Gastrocnemius medialis (tissue), 4 donors: Measurements from ENCODE around the gene RASL11B. TPM values are rescaled to one million over a fixed set of nuclear protein-coding genes. Genes with fewer than 3 reads are reported as not detected.
A peak's percentile ranks its signal among the peaks of the same experiment; 100 is the strongest.
"Not testable (repeated sequence)": the region's sequence is repeated elsewhere in the genome, so short reads cannot be mapped to it uniquely, and the experiment has no call there.

Source experiments
- ATAC-seq, 2 donors: fragments of 150-250 bp; one replicate each; pipeline ENCODE4 v1.9.1; 2016
- DNase-seq, 2 donors: peaks; one replicate each; pipeline ENCODE4 v3.0.0-alpha.2; 2019
- H3K27ac ChIP-seq, 4 donors: fragments of 200-600 bp; sonication (generic); 1 replicate in 1 of 4; 2 replicates in 3 of 4; pipeline ENCODE4 v1.5.1; 2016 to 2018; ENCODE audit warnings: mild to moderate bottlenecking in 2 of 4, moderate library complexity in 1 of 4
- H3K27me3 ChIP-seq, 3 donors: fragments of 200-600 bp; sonication (generic) in 2 of 3; 1 replicate in 1 of 3; 2 replicates in 2 of 3; pipeline versions ENCODE4 v1.5.1 to v1.6.0; 2016 to 2019; ENCODE audit warnings: mild to moderate bottlenecking in 1 of 3, moderate library complexity in 1 of 3
- H3K36me3 ChIP-seq, 2 donors: fragments of 200-600 bp; sonication (generic) in 1 of 2; one replicate each; pipeline ENCODE4 v1.5.1; 2017 to 2018
- H3K4me1 ChIP-seq, 2 donors: fragments of 200-600 bp; sonication (generic) in 1 of 2; one replicate each; pipeline ENCODE4 v1.5.1; 2016 to 2017; ENCODE audit warnings: mild to moderate bottlenecking in 2 of 2
- H3K4me3 ChIP-seq, 4 donors: fragments of 200-600 bp; sonication (generic) in 3 of 4; 1 replicate in 1 of 4; 2 replicates in 3 of 4; pipeline ENCODE4 v1.5.1; 2016 to 2019; ENCODE audit warnings: mild to moderate bottlenecking in 2 of 4
- H3K9me3 ChIP-seq, 3 donors: fragments of 200-600 bp; sonication (generic) in 2 of 3; 1 replicate in 1 of 3; 2 replicates in 2 of 3; pipeline ENCODE4 v1.5.1; 2016 to 2019
- CTCF ChIP-seq, 5 experiments: fragments of 450-650 bp in 3 of 5; fragments of 200-600 bp in 2 of 5; sonication (generic) in 2 of 5; IDR thresholded peaks in 4 of 5; conservative IDR thresholded peaks in 1 of 5; 1 replicate in 4 of 5; 2 replicates in 1 of 5; pipeline ENCODE4 v1.5.1; 2016 to 2019; ENCODE audit warnings: antibody characterized with exemption in 5 of 5, mild to moderate bottlenecking in 3 of 5, moderate library complexity in 3 of 5
- POLR2A ChIP-seq, 2 donors: fragments of 450-650 bp; IDR thresholded peaks; one replicate each; pipeline ENCODE4 v1.6.1; 2017; ENCODE audit warnings: antibody characterized with exemption in 2 of 2, mild to moderate bottlenecking in 2 of 2, moderate library complexity in 2 of 2
- in situ Hi-C, 4 donors: fragments of 200-750 bp; cut with MboI; loops; one replicate each; pipeline versions ENCODE4 v1.15.0 to v1.8.0; 2017; ENCODE audit warnings: low sequenced_read_pairs in 4 of 4
- intact Hi-C: fragments of 100-400 bp; cut with DNase I; formaldehyde crosslinking; loops from one replicate; pipeline ENCODE4 v1.15.1; 2023; ENCODE audit warnings: low total_unique reads
- total RNA-seq, 4 donors: library from RNA; depleted of rRNA; stranded (reverse); fragments of >200 nt; gene quantifications; one replicate each; pipeline versions ENCODE4 v1.1.0 to v1.2.3, GENCODE V29; 2016

RASL11B gene
- total RNA-seq, 4 donors from 2014 or later, result 0.18 TPM; not detected in 3

- peaks cover 3 to 29% of the 10 kb centered on the region in 2 donors for H3K4me1 ChIP-seq
- H3K9me3 ChIP-seq, result no peaks in the 10 kb centered on the region
- intact Hi-C loops (no loop called here), in situ Hi-C loops (loop anchor here in 1 of 4 donors (10.0 kb wide), 1 partner anchor 59 kb away; no protein-coding TSS in a partner anchor)
- DNase-seq (no peak), ATAC-seq (peak; percentile 55 to 84)
- H3K4me3 ChIP-seq, result no peak overlapping the region
- no peaks in the 10 kb centered on the region for H3K27me3 ChIP-seq
- no peaks in the 10 kb centered on the region for H3K36me3 ChIP-seq
- TF ChIP-seq CTCF (IDR thresholded peaks at IDR 0.05 in 4 of 5, conservative IDR thresholded peaks at IDR 0.05 in 1 of 5), result no peak
- TF ChIP-seq POLR2A (IDR thresholded peaks at IDR 0.05), result no peak
- no peak overlapping the region for H3K27ac ChIP-seq
These were observed 28.1 kb upstream of the RASL11B start for GRCh38 chr4:52833941-52834525.

- H3K9me3 ChIP-seq, H3K36me3 ChIP-seq, H3K27ac ChIP-seq, intact Hi-C loops, ATAC-seq, H3K27me3 ChIP-seq, H3K4me3 ChIP-seq, DNase-seq: not testable (repeated sequence)
- in situ Hi-C loops, result loop anchor here in 1 of 4 donors (10.0 kb wide), 1 partner anchor 60 kb away; no protein-coding TSS in a partner anchor
- peaks cover 6 to 37% of the 10 kb centered on the region in 2 donors for H3K4me1 ChIP-seq
These were observed 27.3 kb upstream of the RASL11B start for GRCh38 chr4:52834641-52835456.

- Histone ChIP-seq H3K36me3 (no peaks in the 10 kb centered on the region), H3K27me3 (no peaks in the 10 kb centered on the region), H3K4me1 (peaks cover 14 to 49% of the 10 kb centered on the region in 2 donors), H3K4me3 (no peak overlapping the region), H3K27ac (no peak overlapping the region), H3K9me3 (no peaks in the 10 kb centered on the region)
- TF ChIP-seq POLR2A (IDR thresholded peaks at IDR 0.05) (no peak), CTCF (IDR thresholded peaks at IDR 0.05 in 4 of 5, conservative IDR thresholded peaks at IDR 0.05 in 1 of 5) (no peak)
- no peak for ATAC-seq
- no peak for DNase-seq
- intact Hi-C loops (no loop called here), in situ Hi-C loops (loop anchor here in 1 of 4 donors (10.0 kb wide), 1 partner anchor 61 kb away; no protein-coding TSS in a partner anchor)
These were observed 26.0 kb upstream of the RASL11B start for GRCh38 chr4:52836120-52836519.

GRCh38 chr4:52836678-52837077, 25.4 kb upstream of the RASL11B start:
- intact Hi-C loops (no loop called here), in situ Hi-C loops (loop anchor here in 1 of 4 donors (10.0 kb wide), 1 partner anchor 62 kb away; no protein-coding TSS in a partner anchor)
- H3K4me3 ChIP-seq, result no peak overlapping the region
- ATAC-seq (no peak), DNase-seq (no peak)
- H3K9me3 ChIP-seq, result no peaks in the 10 kb centered on the region
- H3K4me1 ChIP-seq, result peaks cover 20 to 54% of the 10 kb centered on the region in 2 donors
- H3K27me3 ChIP-seq, result no peaks in the 10 kb centered on the region
- TF ChIP-seq CTCF (IDR thresholded peaks at IDR 0.05 in 4 of 5, conservative IDR thresholded peaks at IDR 0.05 in 1 of 5) (no peak), POLR2A (IDR thresholded peaks at IDR 0.05) (no peak)
- no peak overlapping the region for H3K27ac ChIP-seq
- no peaks in the 10 kb centered on the region for H3K36me3 ChIP-seq
